Small intestine (tissue), 7 donors: ENCODE measurements around the gene CCDC86. TPM values are rescaled to one million over a fixed set of nuclear protein-coding genes. Genes with fewer than 3 reads are reported as not detected.
A peak's percentile ranks its signal among the peaks of the same experiment; 100 is the strongest.

Experiments used
- DNase-seq, 2 donors: peaks; one replicate each; pipeline versions ENCODE4 v3.0.0 to v3.0.0-alpha.2; 2013
- FAIRE-seq: peaks from 2 replicates; lab custom pipeline; 2012; peaks lifted over from hg19 to GRCh38; lab: Jason Lieb, UNC
- H3K27ac ChIP-seq, 3 donors: one replicate each; pipeline ENCODE4 v1.5.1; 2013; ENCODE audit warnings: low read length in 2 of 3, mild to moderate bottlenecking in 2 of 3, control low read depth in 1 of 3, inconsistent platforms in 1 of 3, low read depth in 1 of 3, moderate library complexity in 1 of 3
- H3K27me3 ChIP-seq, 3 donors: one replicate each; pipeline ENCODE4 v1.6.1; 2013; ENCODE audit warnings: low read length in 3 of 3, inconsistent platforms in 1 of 3; ENCODE audit not compliant: control insufficient read depth in 3 of 3, insufficient read depth in 3 of 3
- H3K36me3 ChIP-seq, 3 donors: one replicate each; pipeline ENCODE4 v1.6.1; 2013; ENCODE audit warnings: low read length in 3 of 3, inconsistent platforms in 1 of 3, low read depth in 1 of 3, mild to moderate bottlenecking in 1 of 3, moderate library complexity in 1 of 3; ENCODE audit not compliant: control insufficient read depth in 3 of 3, insufficient read depth in 2 of 3
- H3K4me1 ChIP-seq, 3 donors: one replicate each; pipeline ENCODE4 v1.6.1; 2013; ENCODE audit warnings: low read length in 2 of 3, inconsistent platforms in 1 of 3, low read depth in 1 of 3, mild to moderate bottlenecking in 1 of 3, moderate library complexity in 1 of 3; ENCODE audit not compliant: control insufficient read depth in 3 of 3, insufficient read depth in 2 of 3
- H3K4me3 ChIP-seq, 3 donors: one replicate each; pipeline ENCODE4 v1.5.1; 2013; ENCODE audit warnings: low read length in 3 of 3, control low read depth in 1 of 3, inconsistent platforms in 1 of 3, low read depth in 1 of 3, mild to moderate bottlenecking in 1 of 3, moderate library complexity in 1 of 3
- H3K9me3 ChIP-seq, 2 donors: one replicate each; pipeline ENCODE4 v1.6.1; 2013; ENCODE audit warnings: low read depth in 1 of 2, low read length in 1 of 2; ENCODE audit not compliant: control insufficient read depth in 2 of 2, insufficient read depth in 1 of 2
- WGBS, 3 donors: extraction: QIAGEN DNeasy Blood & Tissue Kit; methylation state at CpG; one replicate each; pipeline ENCODE4 v1.1.7; 2013; 5-methylcytosine and 5-hydroxymethylcytosine counted together
- polyA plus RNA-seq, 4 donors: library from polyadenylated mRNA; stranded (reverse) in 3 of 4; unstranded in 1 of 4; fragments of 200-250 nt in 3 of 4; fragments of 120-200 nt in 1 of 4; gene quantifications; one replicate each; pipeline versions ENCODE4 v1.2.1 to v1.2.3, GENCODE V29; 2013
- donor health status: healthy with polysubstance abuse.
- donor health status: control.
- donor health status: control.
- donor health status: Bipolar disorder and iron deficiency.
- donor health status: healthy.

The CCDC86 gene
- polyA plus RNA-seq, 4 donors, result 10.5 to 23.7 (median 15.0) TPM

- Histone ChIP-seq H3K27me3 (peaks cover 0 to 2% (median 0%) of the 10 kb centered on the region in 3 donors), H3K9me3 (no peaks in the 10 kb centered on the region), H3K4me3 (no peak overlapping the region), H3K36me3 (no peaks in the 10 kb centered on the region), H3K4me1 (no peaks in the 10 kb centered on the region), H3K27ac (no peak overlapping the region)
- DNase-seq (no peak), FAIRE-seq (no peak)
- 77 to 92% (median 82%) methylated on average over 7 of the region's 7 CpGs for WGBS, 3 donors
Measured at GRCh38 chr11:60803273-60803936, 38.5 kb upstream of the CCDC86 start.

- no peak overlapping the region for H3K27ac ChIP-seq
- no peak for FAIRE-seq
- no peaks in the 10 kb centered on the region for H3K36me3 ChIP-seq
- 57 to 69% (median 60%) methylated on average over 3 of the region's 3 CpGs for WGBS, 3 donors
- H3K4me1 ChIP-seq, result peaks cover 0 to 7% (median 4%) of the 10 kb centered on the region in 3 donors
- H3K4me3 ChIP-seq, result no peak overlapping the region
- no peaks in the 10 kb centered on the region for H3K27me3 ChIP-seq
- no peak for DNase-seq
- no peaks in the 10 kb centered on the region for H3K9me3 ChIP-seq
Measured at GRCh38 chr11:60809249-60809648, 32.7 kb upstream of the CCDC86 start.

- WGBS, 3 donors, result 87 to 91% (median 88%) methylated on average over 11 of the region's 11 CpGs
- H3K27ac ChIP-seq, result no peak overlapping the region
- H3K4me1 ChIP-seq, result peaks cover 0 to 7% (median 4%) of the 10 kb centered on the region in 3 donors
- H3K36me3 ChIP-seq, result no peaks in the 10 kb centered on the region
- H3K4me3 ChIP-seq, result no peak overlapping the region
- DNase-seq, result no peak
- FAIRE-seq, result no peak
- no peaks in the 10 kb centered on the region for H3K9me3 ChIP-seq
- no peaks in the 10 kb centered on the region for H3K27me3 ChIP-seq
Measured at GRCh38 chr11:60809691-60810090, 32.2 kb upstream of the CCDC86 start.

DNA sequence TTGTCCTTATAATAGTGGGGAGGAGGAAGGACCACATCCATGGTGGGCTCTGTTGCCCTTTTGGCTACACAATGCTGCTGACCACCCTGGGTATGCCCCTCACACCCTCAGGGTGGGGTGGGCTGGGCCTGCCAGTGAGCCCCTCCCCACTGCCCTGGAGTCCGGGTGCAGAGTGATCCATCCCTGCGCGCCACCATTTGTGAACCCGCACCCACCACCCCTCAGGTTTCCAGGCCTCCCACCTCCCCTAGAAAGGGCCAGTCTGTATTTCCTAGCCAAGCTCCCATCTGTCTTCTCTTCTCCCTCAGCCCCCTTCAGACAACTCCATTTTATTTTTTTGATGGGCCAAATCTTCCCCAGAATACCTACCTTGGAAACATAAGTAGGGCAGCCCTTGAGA, 31.8 kb upstream of the CCDC86 start:
- Histone ChIP-seq H3K36me3 (no peaks in the 10 kb centered on the region), H3K9me3 (no peaks in the 10 kb centered on the region), H3K27ac (no peak overlapping the region), H3K4me3 (no peak overlapping the region), H3K27me3 (no peaks in the 10 kb centered on the region), H3K4me1 (peaks cover 0 to 7% (median 4%) of the 10 kb centered on the region in 3 donors)
- FAIRE-seq (no peak), DNase-seq (no peak)
- 90 to 95% (median 94%) methylated on average over 4 of the region's 4 CpGs for WGBS, 3 donors

DNA sequence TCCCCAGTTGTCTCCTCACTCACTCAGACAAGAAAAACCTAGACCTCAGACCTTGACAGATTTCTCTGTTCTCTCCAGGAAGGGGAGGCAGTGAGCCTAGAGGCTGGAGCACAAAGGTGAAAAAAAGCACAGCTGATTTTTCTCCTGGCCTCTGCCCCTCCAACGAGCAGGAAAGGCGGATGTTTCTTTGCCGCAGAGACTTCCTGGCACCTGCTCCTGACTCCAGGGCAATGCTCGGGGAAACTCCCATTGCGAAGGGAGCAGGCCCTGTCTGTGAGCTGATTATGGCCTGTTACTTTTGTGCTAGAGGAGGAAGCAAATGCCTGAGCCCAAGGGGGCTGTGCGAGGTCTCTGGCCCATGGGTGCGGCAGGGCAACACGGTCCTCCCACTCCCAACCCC, 31.3 kb upstream of the CCDC86 start:
- Histone ChIP-seq H3K27me3 (no peaks in the 10 kb centered on the region), H3K9me3 (no peaks in the 10 kb centered on the region), H3K36me3 (no peaks in the 10 kb centered on the region), H3K4me1 (peaks cover 0 to 7% (median 4%) of the 10 kb centered on the region in 3 donors), H3K4me3 (no peak overlapping the region), H3K27ac (peak overlapping the region in 1 of 3 donors; percentile 12)
- FAIRE-seq (no peak), DNase-seq (peak; percentile 52 to 74)
- WGBS, 3 donors, result 6 to 22% (median 19%) methylated on average over 8 of the region's 8 CpGs

GRCh38 chr11:60813324-60813723, 28.6 kb upstream of the CCDC86 start:
- 86 to 95% (median 89%) methylated on average over 1 of the region's 1 CpG for WGBS, 3 donors
- DNase-seq (no peak), FAIRE-seq (no peak)
- H3K4me1 ChIP-seq, result peaks cover 0 to 7% (median 4%) of the 10 kb centered on the region in 3 donors
- no peak overlapping the region for H3K4me3 ChIP-seq
- peaks cover 0 to 13% of the 10 kb centered on the region in 2 donors for H3K9me3 ChIP-seq
- H3K27me3 ChIP-seq, result no peaks in the 10 kb centered on the region
- no peak overlapping the region for H3K27ac ChIP-seq
- H3K36me3 ChIP-seq, result no peaks in the 10 kb centered on the region

DNA sequence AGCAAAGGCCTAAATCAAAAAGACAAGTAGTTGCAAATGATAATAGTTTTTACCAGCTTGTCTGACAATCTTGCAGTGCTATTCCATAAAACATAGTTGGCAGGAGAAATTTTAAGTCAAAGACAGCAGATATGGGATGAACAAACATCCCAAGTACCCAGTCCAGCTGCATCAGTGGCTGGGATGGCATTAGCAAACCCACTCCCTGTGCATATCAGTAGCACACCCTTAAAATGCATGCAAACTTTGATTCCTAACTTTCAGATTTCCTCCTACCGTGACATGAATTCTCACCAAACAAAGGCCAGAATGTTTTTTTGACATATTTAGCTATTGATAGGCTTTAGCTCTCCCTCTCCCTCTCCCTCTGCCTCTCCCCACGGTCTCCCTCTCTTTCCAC, 27.8 kb upstream of the CCDC86 start:
- 83 to 94% (median 90%) methylated on average over 2 of the region's 2 CpGs for WGBS, 3 donors
- Histone ChIP-seq H3K4me3 (no peak overlapping the region), H3K9me3 (peaks cover 0 to 13% of the 10 kb centered on the region in 2 donors), H3K36me3 (no peaks in the 10 kb centered on the region), H3K27ac (no peak overlapping the region), H3K4me1 (peaks cover 0 to 7% (median 4%) of the 10 kb centered on the region in 3 donors), H3K27me3 (no peaks in the 10 kb centered on the region)
- DNase-seq (no peak), FAIRE-seq (no peak)

- DNase-seq (no peak), FAIRE-seq (no peak)
- Histone ChIP-seq H3K4me1 (no peaks in the 10 kb centered on the region), H3K9me3 (peaks cover 0 to 13% of the 10 kb centered on the region in 2 donors), H3K4me3 (no peak overlapping the region), H3K27ac (no peak overlapping the region), H3K36me3 (no peaks in the 10 kb centered on the region), H3K27me3 (no peaks in the 10 kb centered on the region)
- 94 to 98% (median 95%) methylated on average over 2 of the region's 2 CpGs for WGBS, 3 donors
Measured at GRCh38 chr11:60816590-60817157, 25.2 kb upstream of the CCDC86 start.
